Cortex of kidney (tissue), 1 donor: ENCODE data around the gene HGS.

Experiments used
- DNase-seq: peaks from one replicate; lab custom pipeline; 2025; lab: John Stamatoyannopoulos, UW

Gene HGS

GRCh38 chr17:81686614-81687013, 2.8 kb downstream of the HGS start:
- DNase-seq = no peak

GRCh38 chr17:81687770-81688541, 4.1 kb downstream of the HGS start:
- no peak for DNase-seq

GRCh38 chr17:81688616-81689015, 4.8 kb downstream of the HGS start:
- no peak for DNase-seq

GRCh38 chr17:81690066-81690465, 6.3 kb downstream of the HGS start:
- no peak for DNase-seq

- DNase-seq = no peak
These were observed 6.7 kb downstream of the HGS start for GRCh38 chr17:81690549-81690948.

GRCh38 chr17:81691196-81691595, 7.4 kb downstream of the HGS start:
- DNase-seq = no peak

GRCh38 chr17:81691608-81692007, 7.8 kb downstream of the HGS start:
- no peak for DNase-seq

GRCh38 chr17:81693509-81694210, 9.8 kb downstream of the HGS start:
- DNase-seq = no peak

- DNase-seq = no peak
These were observed 11.0 kb downstream of the HGS start for GRCh38 chr17:81694810-81695209.

- DNase-seq = no peak
These were observed 11.4 kb downstream of the HGS start for GRCh38 chr17:81695211-81695610.

- no peak for DNase-seq
These were observed 12.0 kb downstream of the HGS start for GRCh38 chr17:81695801-81696200.

- no peak for DNase-seq
These were observed 12.6 kb downstream of the HGS start for GRCh38 chr17:81696218-81696941.

- DNase-seq = no peak
These were observed 13.6 kb downstream of the HGS start for GRCh38 chr17:81697261-81698044.

GRCh38 chr17:81700353-81701287, 16.8 kb downstream of the HGS start:
- DNase-seq = no peak

- no peak for DNase-seq
These were observed 17.7 kb downstream of the HGS start for GRCh38 chr17:81701288-81702071.

- no peak for DNase-seq
These were observed 19.3 kb downstream of the HGS start, which contains the start of gene MRPL12 for GRCh38 chr17:81702934-81703746. Gene MRPL12, plus strand, starts transcription at chr17:81703367. Its CDS starts 135 bp downstream, at chr17:81703502.

GRCh38 chr17:81703747-81704654, 20.2 kb downstream of the HGS start:
- no peak for DNase-seq
